AG04450 (cell line): ENCODE results near the gene RAI1. TPM values are rescaled to one million over a fixed set of nuclear protein-coding genes. Genes with fewer than 3 reads are reported as not detected.

ENCODE experiments used
- CTCF ChIA-PET: fragments of 300-600, 350-600 bp; formaldehyde crosslinking; extraction: SDS; loops from one replicate; lab custom pipeline; 2022; ENCODE audit warnings: antibody characterized with exemption, inconsistent platforms; lab: Charles Lee
- POLR2A ChIA-PET: fragments of 350-600 bp; formaldehyde crosslinking; extraction: SDS; loops from one replicate; lab custom pipeline; 2021; ENCODE audit warnings: antibody characterized with exemption, inconsistent platforms; lab: Yijun Ruan, JAX
- DNase-seq: peaks from one replicate; pipeline ENCODE4 v3.0.0-alpha.2; 2011; ENCODE audit warnings: low read depth, low spot score
- H3K27ac ChIP-seq: one replicate; pipeline ENCODE4 v1.5.1; 2012; ENCODE audit warnings: low read depth, low read length, control low read depth
- H3K27me3 ChIP-seq: one replicate; pipeline ENCODE4 v1.6.0; 2012; ENCODE audit warnings: low read length; ENCODE audit not compliant: control insufficient read depth, insufficient read depth
- H3K4me3 ChIP-seq: 2 replicates; pipeline ENCODE4 v1.5.1; 2011; ENCODE audit warnings: mild to moderate bottlenecking, low read depth, low read length, control low read depth
- H3K9me3 ChIP-seq: 2 replicates; pipeline ENCODE4 v1.5.1; 2012; ENCODE audit warnings: low read length; ENCODE audit not compliant: control insufficient read depth, insufficient read depth
- polyA plus RNA-seq: library from polyadenylated mRNA; depleted of rRNA; stranded (reverse); fragments of >200 nt; gene quantifications from 2 replicates; pipeline ENCODE4 v1.2.3, GENCODE V29; 2011
- TF ChIP-seq, protein P1 (sequence below): IDR thresholded peaks from 2 replicates; pipeline ENCODE4 v1.5.1; 2011; ENCODE audit warnings: low read depth, low read length, control low read depth, inconsistent platforms

RAI1 gene
- polyA plus RNA-seq, 1 experiment = 2.1 TPM

DNA sequence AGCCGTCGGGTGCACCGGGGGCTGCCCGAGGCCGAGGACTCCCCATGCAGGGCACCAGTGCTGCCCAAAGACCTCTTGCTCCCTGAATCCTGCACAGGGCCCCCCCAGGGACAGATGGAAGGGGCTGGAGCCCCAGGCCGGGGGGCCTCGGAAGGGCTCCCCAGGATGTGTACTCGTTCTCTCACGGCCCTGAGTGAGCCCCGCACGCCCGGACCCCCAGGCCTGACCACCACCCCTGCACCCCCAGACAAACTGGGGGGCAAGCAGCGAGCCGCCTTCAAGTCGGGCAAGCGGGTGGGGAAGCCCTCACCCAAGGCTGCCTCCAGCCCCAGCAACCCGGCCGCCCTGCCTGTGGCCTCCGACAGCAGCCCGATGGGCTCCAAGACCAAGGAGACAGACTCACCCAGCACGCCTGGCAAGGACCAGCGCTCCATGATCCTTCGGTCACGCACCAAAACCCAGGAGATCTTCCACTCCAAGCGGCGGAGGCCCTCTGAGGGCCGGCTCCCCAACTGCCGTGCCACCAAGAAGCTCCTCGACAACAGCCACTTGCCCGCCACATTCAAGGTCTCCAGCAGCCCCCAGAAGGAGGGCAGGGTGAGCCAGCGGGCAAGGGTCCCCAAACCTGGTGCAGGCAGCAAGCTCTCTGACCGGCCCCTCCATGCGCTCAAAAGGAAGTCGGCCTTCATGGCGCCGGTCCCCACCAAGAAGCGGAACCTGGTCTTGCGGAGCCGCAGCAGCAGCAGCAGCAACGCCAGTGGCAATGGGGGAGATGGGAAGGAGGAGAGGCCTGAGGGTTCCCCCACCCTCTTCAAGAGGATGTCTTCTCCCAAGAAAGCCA is 114.9 kb downstream of the RAI1 start:
- H3K27ac ChIP-seq = no peak overlapping the region
- TF ChIP-seq, protein P1, sequence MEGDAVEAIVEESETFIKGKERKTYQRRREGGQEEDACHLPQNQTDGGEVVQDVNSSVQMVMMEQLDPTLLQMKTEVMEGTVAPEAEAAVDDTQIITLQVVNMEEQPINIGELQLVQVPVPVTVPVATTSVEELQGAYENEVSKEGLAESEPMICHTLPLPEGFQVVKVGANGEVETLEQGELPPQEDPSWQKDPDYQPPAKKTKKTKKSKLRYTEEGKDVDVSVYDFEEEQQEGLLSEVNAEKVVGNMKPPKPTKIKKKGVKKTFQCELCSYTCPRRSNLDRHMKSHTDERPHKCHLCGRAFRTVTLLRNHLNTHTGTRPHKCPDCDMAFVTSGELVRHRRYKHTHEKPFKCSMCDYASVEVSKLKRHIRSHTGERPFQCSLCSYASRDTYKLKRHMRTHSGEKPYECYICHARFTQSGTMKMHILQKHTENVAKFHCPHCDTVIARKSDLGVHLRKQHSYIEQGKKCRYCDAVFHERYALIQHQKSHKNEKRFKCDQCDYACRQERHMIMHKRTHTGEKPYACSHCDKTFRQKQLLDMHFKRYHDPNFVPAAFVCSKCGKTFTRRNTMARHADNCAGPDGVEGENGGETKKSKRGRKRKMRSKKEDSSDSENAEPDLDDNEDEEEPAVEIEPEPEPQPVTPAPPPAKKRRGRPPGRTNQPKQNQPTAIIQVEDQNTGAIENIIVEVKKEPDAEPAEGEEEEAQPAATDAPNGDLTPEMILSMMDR = no peak
- no peak overlapping the region for H3K4me3 ChIP-seq
- ChIA-PET POLR2A (no interaction called here), CTCF (no interaction called here)
- no peak for DNase-seq
- no peaks in the 10 kb centered on the region; the same call in 1 of the 2 replicates for H3K9me3 ChIP-seq
- no peaks in the 10 kb centered on the region for H3K27me3 ChIP-seq

DNA sequence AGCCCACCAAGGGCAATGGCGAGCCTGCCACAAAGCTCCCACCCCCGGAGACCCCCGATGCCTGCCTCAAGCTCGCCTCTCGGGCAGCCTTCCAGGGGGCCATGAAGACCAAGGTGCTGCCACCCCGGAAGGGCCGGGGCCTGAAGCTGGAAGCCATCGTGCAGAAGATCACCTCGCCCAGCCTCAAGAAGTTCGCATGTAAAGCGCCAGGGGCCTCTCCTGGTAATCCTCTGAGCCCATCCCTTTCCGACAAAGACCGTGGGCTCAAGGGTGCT is 115.5 kb downstream of the RAI1 start:
- H3K4me3 ChIP-seq = no peak overlapping the region
- H3K9me3 ChIP-seq = no peaks in the 10 kb centered on the region; the same call in 1 of the 2 replicates
- ChIA-PET POLR2A (no interaction called here), CTCF (interaction anchor here (1.0 kb wide), 1 partner anchor 115 kb away, joined by 7 read pairs; no protein-coding TSS in a partner anchor)
- DNase-seq = no peak
- TF ChIP-seq, protein P1 = no peak
- no peaks in the 10 kb centered on the region for H3K27me3 ChIP-seq
- no peak overlapping the region for H3K27ac ChIP-seq

DNA sequence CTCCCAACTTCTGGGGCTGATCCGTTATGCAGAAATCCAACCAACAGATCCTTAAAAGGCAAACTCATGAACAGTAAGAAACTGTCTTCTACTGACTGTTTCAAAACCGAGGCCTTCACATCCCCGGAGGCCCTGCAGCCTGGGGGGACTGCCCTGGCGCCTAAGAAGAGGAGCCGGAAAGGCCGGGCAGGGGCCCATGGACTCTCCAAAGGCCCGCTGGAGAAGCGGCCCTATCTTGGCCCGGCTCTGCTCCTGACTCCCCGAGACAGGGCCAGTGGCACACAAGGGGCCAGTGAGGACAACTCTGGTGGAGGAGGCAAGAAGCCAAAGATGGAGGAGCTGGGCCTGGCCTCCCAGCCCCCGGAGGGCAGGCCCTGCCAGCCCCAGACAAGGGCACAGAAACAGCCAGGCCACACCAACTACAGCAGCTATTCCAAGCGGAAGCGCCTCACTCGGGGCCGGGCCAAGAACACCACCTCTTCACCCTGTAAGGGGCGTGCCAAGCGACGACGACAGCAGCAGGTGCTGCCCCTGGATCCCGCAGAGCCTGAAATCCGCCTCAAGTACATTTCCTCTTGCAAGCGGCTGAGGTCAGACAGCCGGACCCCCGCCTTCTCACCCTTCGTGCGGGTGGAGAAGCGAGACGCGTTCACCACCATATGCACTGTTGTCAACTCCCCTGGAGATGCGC is 116.0 kb downstream of the RAI1 start:
- no peak overlapping the region for H3K27ac ChIP-seq
- no peak for DNase-seq
- ChIA-PET POLR2A (no interaction called here), CTCF (interaction anchor here (1.0 kb wide), 1 partner anchor 115 kb away, joined by 7 read pairs; no protein-coding TSS in a partner anchor)
- H3K27me3 ChIP-seq = no peaks in the 10 kb centered on the region
- no peaks in the 10 kb centered on the region; the same call in 1 of the 2 replicates for H3K9me3 ChIP-seq
- H3K4me3 ChIP-seq = no peak overlapping the region
- TF ChIP-seq, protein P1 = no peak

DNA sequence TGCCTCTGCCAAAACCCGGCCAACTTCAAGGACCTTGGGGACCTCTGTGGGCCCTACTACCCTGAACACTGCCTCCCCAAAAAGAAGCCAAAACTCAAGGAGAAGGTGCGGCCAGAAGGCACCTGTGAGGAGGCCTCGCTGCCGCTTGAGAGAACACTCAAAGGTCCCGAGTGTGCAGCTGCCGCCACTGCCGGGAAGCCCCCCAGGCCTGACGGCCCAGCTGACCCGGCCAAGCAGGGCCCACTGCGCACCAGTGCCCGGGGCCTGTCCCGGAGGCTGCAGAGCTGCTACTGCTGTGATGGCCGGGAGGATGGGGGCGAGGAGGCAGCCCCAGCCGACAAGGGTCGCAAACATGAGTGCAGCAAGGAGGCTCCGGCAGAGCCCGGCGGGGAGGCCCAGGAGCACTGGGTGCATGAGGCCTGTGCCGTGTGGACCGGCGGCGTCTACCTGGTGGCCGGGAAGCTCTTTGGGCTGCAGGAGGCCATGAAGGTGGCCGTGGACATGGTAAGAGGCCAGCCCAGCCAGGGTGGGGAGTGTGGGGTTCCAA is 116.8 kb downstream of the RAI1 start:
- no peak overlapping the region for H3K4me3 ChIP-seq
- no peaks in the 10 kb centered on the region for H3K27me3 ChIP-seq
- no peak overlapping the region for H3K27ac ChIP-seq
- DNase-seq = no peak
- ChIA-PET POLR2A (no interaction called here), CTCF (no interaction called here)
- TF ChIP-seq, protein P1 = no peak
- no peaks in the 10 kb centered on the region; the same call in 1 of the 2 replicates for H3K9me3 ChIP-seq
